SK-N-SH (cell line): Measurements from ENCODE around the gene BLCAP. TPM values are rescaled to one million over a fixed set of nuclear protein-coding genes. Genes with fewer than 3 reads are reported as not detected.

Experiments
- CTCF ChIA-PET: fragments of 300-600, 350-600 bp; formaldehyde crosslinking; extraction: SDS; loops from one replicate; lab custom pipeline; 2021; lab: Yijun Ruan, JAX
- POLR2A ChIA-PET: fragments of 350-600 bp; sonication (Branson Sonifier 250); formaldehyde crosslinking; extraction: SDS; loops from one replicate; lab custom pipeline; 2020; ENCODE audit warnings: antibody characterized with exemption, inconsistent platforms; lab: Yijun Ruan, JAX
- DNase-seq: peaks from one replicate; pipeline ENCODE4 v3.0.0; 2012
- H2AFZ ChIP-seq: fragments of 200-600 bp; sonication (generic); 2 replicates; pipeline ENCODE4 v1.8.1; 2016; ENCODE audit warnings: antibody characterized with exemption, mild to moderate bottlenecking, low read depth
- H3F3A ChIP-seq: fragments of 200-600 bp; sonication (generic); replicated peaks from 2 replicates; pipeline ENCODE3; 2016; ENCODE audit warnings: antibody characterized with exemption, mild to moderate bottlenecking; ENCODE audit not compliant: insufficient read depth
- H3K27ac ChIP-seq, 2 experiments: fragments of 200-500 bp in 1 of 2; fragments of 200-600 bp in 1 of 2; sonication (Bioruptor generic) in 1 of 2; sonication (generic), shearing (Covaris generic) in 1 of 2; 2 replicates each; pipeline versions ENCODE4 v1.5.1 to v1.6.1; 2014 to 2016; ENCODE audit warnings: low read depth in 2 of 2, inconsistent platforms in 1 of 2, low read length in 1 of 2, mild to moderate bottlenecking in 1 of 2, mixed read lengths in 1 of 2
- H3K27me3 ChIP-seq: fragments of 200-600 bp; sonication (generic), shearing (Covaris generic); 2 replicates; pipeline ENCODE4 v1.6.1; 2016; ENCODE audit warnings: mixed run types; ENCODE audit not compliant: insufficient read depth
- H3K36me3 ChIP-seq, 2 experiments: fragments of 200-500 bp in 1 of 2; fragments of 200-600 bp in 1 of 2; sonication (Bioruptor generic) in 1 of 2; sonication (generic) in 1 of 2; replicated peaks in 1 of 2; 2 replicates each; pipeline versions ENCODE3 to v1.5.1; 2014 to 2016; ENCODE audit warnings: low read length in 1 of 2, mild to moderate bottlenecking in 1 of 2; ENCODE audit not compliant: insufficient read depth in 2 of 2, control insufficient read depth in 1 of 2
- H3K4me1 ChIP-seq, 2 experiments: fragments of 200-500 bp in 1 of 2; fragments of 200-600 bp in 1 of 2; sonication (Bioruptor generic) in 1 of 2; sonication (generic), shearing (Covaris generic) in 1 of 2; 2 replicates each; pipeline versions ENCODE4 v1.5.1 to v1.6.1; 2014 to 2016; ENCODE audit warnings: low read depth in 1 of 2, low read length in 1 of 2, mixed run types in 1 of 2; ENCODE audit not compliant: insufficient read depth in 2 of 2, control insufficient read depth in 1 of 2
- H3K4me2 ChIP-seq: fragments of 200-600 bp; sonication (generic), shearing (Covaris generic); 2 replicates; pipeline ENCODE4 v1.6.1; 2017; ENCODE audit warnings: mixed run types
- H3K4me3 ChIP-seq, 2 experiments: fragments of 200-500 bp in 1 of 2; fragments of 200-600 bp in 1 of 2; sonication (Bioruptor generic) in 1 of 2; sonication (generic), shearing (Covaris generic) in 1 of 2; 2 replicates each; pipeline versions ENCODE4 v1.5.1 to v1.8.1; 2014 to 2016; ENCODE audit warnings: low read depth in 2 of 2, inconsistent platforms in 1 of 2, low read length in 1 of 2, mild to moderate bottlenecking in 1 of 2, mixed read lengths in 1 of 2, moderate library complexity in 1 of 2
- H3K79me2 ChIP-seq: fragments of 200-600 bp; sonication (generic); 2 replicates; pipeline ENCODE4 v1.8.1; 2017; ENCODE audit warnings: mild to moderate bottlenecking; ENCODE audit not compliant: insufficient read depth
- H3K9ac ChIP-seq: fragments of 200-600 bp; sonication (generic); 2 replicates; pipeline ENCODE4 v1.6.1; 2017; ENCODE audit warnings: mixed run types
- H3K9me2 ChIP-seq: fragments of 200-600 bp; sonication (generic); 2 replicates; pipeline ENCODE4 v1.6.1; 2017; ENCODE audit warnings: mixed run types
- H3K9me3 ChIP-seq: fragments of 200-600 bp; sonication (generic); 2 replicates; pipeline ENCODE4 v1.6.1; 2017; ENCODE audit warnings: mixed run types, mild to moderate bottlenecking, moderate library complexity
- H4K20me1 ChIP-seq: fragments of 200-600 bp; sonication (generic); 2 replicates; pipeline ENCODE4 v1.6.1; 2017; ENCODE audit warnings: mild to moderate bottlenecking, mixed run types; ENCODE audit not compliant: insufficient read depth
- EZH2phosphoT487 ChIP-seq: fragments of 200-600 bp; sonication (generic); IDR thresholded peaks from 2 replicates; pipeline ENCODE4 v1.6.1; 2017; ENCODE audit warnings: low read depth, mixed run types, mild to moderate bottlenecking, antibody characterized with exemption, moderate library complexity, borderline replicate concordance
- FOXM1 ChIP-seq: IDR thresholded peaks from 2 replicates; pipeline ENCODE4 v1.4.0; 2012; ENCODE audit warnings: low read depth, mild to moderate bottlenecking
- MXI1 ChIP-seq: IDR thresholded peaks from 2 replicates; pipeline ENCODE4 v1.6.1; 2012; ENCODE audit warnings: mild to moderate bottlenecking, low read depth, low read length, improper control_type of control experiment
- NFIC ChIP-seq: IDR thresholded peaks from 2 replicates; pipeline ENCODE4 v1.4.0; 2012; ENCODE audit warnings: borderline replicate concordance
- NRF1 ChIP-seq: IDR thresholded peaks from 2 replicates; pipeline ENCODE4 v1.6.1; 2012; ENCODE audit warnings: low read depth, mild to moderate bottlenecking, low read length
- RCOR1 ChIP-seq: fragments of 150-350 bp; IDR thresholded peaks from 2 replicates; pipeline ENCODE4 v1.6.1; 2017; ENCODE audit warnings: antibody characterized with exemption, low read length
- RXRA ChIP-seq: IDR thresholded peaks from 2 replicates; pipeline ENCODE4 v1.4.0; 2012; ENCODE audit warnings: low read depth, mild to moderate bottlenecking, borderline replicate concordance
- SIN3A ChIP-seq: IDR thresholded peaks from 2 replicates; pipeline ENCODE4 v1.6.1; 2012; ENCODE audit warnings: low read depth, mild to moderate bottlenecking, low read length, moderate library complexity, borderline replicate concordance
- SMC3 ChIP-seq: IDR thresholded peaks from 2 replicates; pipeline ENCODE4 v1.6.1; 2012; ENCODE audit warnings: low read depth, low read length, improper control_type of control experiment
- TEAD4 ChIP-seq: IDR thresholded peaks from 2 replicates; pipeline ENCODE4 v1.4.0; 2012; ENCODE audit warnings: mild to moderate bottlenecking, borderline replicate concordance; ENCODE audit not compliant: insufficient read depth
- whole genome bisulfite sequencing: methylation state at CpG from one replicate; pipeline ENCODE4 v1.1.6; 2017; ENCODE audit warnings: low lambda C conversion rate; 5-methylcytosine and 5-hydroxymethylcytosine counted together
- polyA plus RNA-seq, 3 experiments: library from polyadenylated mRNA; depleted of rRNA; stranded (reverse); fragments of >200 nt; gene quantifications; 2 replicates each; pipeline ENCODE4 v1.2.3, GENCODE V29; 2012
- TF ChIP-seq, protein P1 (sequence below): IDR thresholded peaks from 2 replicates; pipeline ENCODE4; 2012
- TF ChIP-seq, protein P2 (sequence below): fragments of 150-350 bp; IDR thresholded peaks from 2 replicates; pipeline ENCODE4 v1.6.1; 2016; ENCODE audit warnings: mild to moderate bottlenecking, low read depth, low read length
- TF ChIP-seq, protein P3 (sequence below): fragments of 150-350 bp; IDR thresholded peaks from 2 replicates; pipeline ENCODE4 v1.6.1; 2017; ENCODE audit warnings: antibody characterized with exemption, low read length, low read depth, borderline replicate concordance

BLCAP gene
- polyA plus RNA-seq, 1 of the 3 experiments (the other 2 are of a cell fraction): 55.8 TPM

DNA sequence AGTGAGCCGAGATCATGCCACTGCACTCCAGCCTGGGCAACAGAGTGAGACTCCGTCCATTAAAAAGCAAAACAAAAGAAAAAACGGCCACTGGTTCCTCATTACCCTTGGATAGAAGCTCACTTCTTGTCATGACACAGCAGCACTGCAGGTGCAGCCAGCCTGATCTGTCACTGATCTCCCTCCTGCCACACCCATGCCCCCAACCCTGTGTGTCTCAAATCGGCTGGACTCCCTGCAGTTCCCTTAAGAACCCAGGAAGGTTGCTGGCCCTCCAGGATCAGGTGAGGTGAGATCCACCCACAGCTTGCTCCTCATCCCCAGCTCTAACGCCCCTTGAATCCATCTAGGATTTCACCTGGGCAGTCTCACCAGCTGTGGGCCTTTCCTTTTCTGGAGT, 32.9 kb downstream of the BLCAP start:
- Histone ChIP-seq H3K27me3 (no peaks in the 10 kb centered on the region), H3K4me3 (no peak overlapping the region), H3K79me2 (no peaks in the 10 kb centered on the region), H2AFZ (no peak overlapping the region), H3K4me2 (no peak overlapping the region), H3K9me2 (no peaks in the 10 kb centered on the region), H4K20me1 (no peaks in the 10 kb centered on the region), H3K4me1 (no peaks in the 10 kb centered on the region)
- 89% methylated on average over 5 of the region's 5 CpGs for WGBS
- no peak for DNase-seq
- TF ChIP-seq FOXM1 (no peak), NFIC (no peak), RXRA (no peak), MXI1 (no peak), NRF1 (no peak), EZH2phosphoT487 (no peak), TEAD4 (no peak), SMC3 (no peak), RCOR1 (no peak), SIN3A (no peak)
- TF ChIP-seq, protein P1, sequence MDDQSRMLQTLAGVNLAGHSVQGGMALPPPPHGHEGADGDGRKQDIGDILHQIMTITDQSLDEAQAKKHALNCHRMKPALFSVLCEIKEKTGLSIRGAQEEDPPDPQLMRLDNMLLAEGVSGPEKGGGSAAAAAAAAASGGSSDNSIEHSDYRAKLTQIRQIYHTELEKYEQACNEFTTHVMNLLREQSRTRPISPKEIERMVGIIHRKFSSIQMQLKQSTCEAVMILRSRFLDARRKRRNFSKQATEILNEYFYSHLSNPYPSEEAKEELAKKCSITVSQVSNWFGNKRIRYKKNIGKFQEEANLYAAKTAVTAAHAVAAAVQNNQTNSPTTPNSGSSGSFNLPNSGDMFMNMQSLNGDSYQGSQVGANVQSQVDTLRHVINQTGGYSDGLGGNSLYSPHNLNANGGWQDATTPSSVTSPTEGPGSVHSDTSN: no peak
- TF ChIP-seq, protein P2, sequence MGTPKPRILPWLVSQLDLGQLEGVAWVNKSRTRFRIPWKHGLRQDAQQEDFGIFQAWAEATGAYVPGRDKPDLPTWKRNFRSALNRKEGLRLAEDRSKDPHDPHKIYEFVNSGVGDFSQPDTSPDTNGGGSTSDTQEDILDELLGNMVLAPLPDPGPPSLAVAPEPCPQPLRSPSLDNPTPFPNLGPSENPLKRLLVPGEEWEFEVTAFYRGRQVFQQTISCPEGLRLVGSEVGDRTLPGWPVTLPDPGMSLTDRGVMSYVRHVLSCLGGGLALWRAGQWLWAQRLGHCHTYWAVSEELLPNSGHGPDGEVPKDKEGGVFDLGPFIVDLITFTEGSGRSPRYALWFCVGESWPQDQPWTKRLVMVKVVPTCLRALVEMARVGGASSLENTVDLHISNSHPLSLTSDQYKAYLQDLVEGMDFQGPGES: no peak
- TF ChIP-seq, all 33 proteins: peak for 0
- no peak overlapping the region for H3K9ac ChIP-seq
- ChIA-PET CTCF (interaction anchor here (1.3 kb wide), 1 partner anchor 16 kb away, joined by 3 read pairs; no protein-coding TSS in a partner anchor), POLR2A (no interaction called here)
- H3K9me3 ChIP-seq: no peaks in the 10 kb centered on the region
- no peaks in the 10 kb centered on the region for H3F3A ChIP-seq
- H3K36me3 ChIP-seq: no peaks in the 10 kb centered on the region
- no peak overlapping the region for H3K27ac ChIP-seq

DNA sequence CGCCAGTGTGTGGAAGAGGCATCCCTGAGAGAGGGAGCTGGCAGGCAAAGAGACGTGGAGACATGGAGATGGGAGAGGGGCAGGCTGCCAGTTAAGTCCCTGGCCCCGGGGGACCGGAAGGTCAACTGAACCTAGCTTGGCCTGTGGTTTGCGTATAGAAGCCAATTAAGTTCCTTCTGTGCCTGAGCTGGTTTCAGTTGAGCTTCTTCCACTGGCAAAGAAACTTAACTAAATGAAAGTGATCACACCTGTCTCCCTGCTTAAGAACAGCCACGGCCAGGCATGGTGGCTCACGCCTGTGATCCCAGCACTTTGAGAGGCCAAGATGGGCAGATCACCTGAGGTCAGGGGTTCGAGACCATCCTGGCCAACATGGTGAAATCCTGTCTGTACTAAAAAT, 33.4 kb downstream of the BLCAP start:
- H2AFZ ChIP-seq: no peak overlapping the region
- DNase-seq: no peak
- no peaks in the 10 kb centered on the region for H3F3A ChIP-seq
- POLR2A ChIA-PET: no interaction called here
- H3K9ac ChIP-seq: no peak overlapping the region
- no peaks in the 10 kb centered on the region for H3K79me2 ChIP-seq
- H3K4me1 ChIP-seq: no peaks in the 10 kb centered on the region
- no peaks in the 10 kb centered on the region for H3K36me3 ChIP-seq
- H3K9me2 ChIP-seq: no peaks in the 10 kb centered on the region
- no peaks in the 10 kb centered on the region for H4K20me1 ChIP-seq
- no peak overlapping the region for H3K4me3 ChIP-seq
- no peaks in the 10 kb centered on the region for H3K9me3 ChIP-seq
- CTCF ChIA-PET: interaction anchor here (0.7 to 1.3 kb wide), 3 partner anchors 12 to 303 kb away, joined by 3 read pairs; no protein-coding TSS in a partner anchor
- H3K4me2 ChIP-seq: no peak overlapping the region
- TF ChIP-seq NFIC: no peak
- TF ChIP-seq, protein P3, sequence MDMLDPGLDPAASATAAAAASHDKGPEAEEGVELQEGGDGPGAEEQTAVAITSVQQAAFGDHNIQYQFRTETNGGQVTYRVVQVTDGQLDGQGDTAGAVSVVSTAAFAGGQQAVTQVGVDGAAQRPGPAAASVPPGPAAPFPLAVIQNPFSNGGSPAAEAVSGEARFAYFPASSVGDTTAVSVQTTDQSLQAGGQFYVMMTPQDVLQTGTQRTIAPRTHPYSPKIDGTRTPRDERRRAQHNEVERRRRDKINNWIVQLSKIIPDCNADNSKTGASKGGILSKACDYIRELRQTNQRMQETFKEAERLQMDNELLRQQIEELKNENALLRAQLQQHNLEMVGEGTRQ: no peak
- no peak overlapping the region for H3K27ac ChIP-seq
- 69% methylated on average over 8 of the region's 8 CpGs for WGBS
- H3K27me3 ChIP-seq: no peaks in the 10 kb centered on the region
